Muscle layer of colon (tissue), 2 donors: Measurements from ENCODE around the gene LIX1L.

ENCODE experiments used
- H3K27ac ChIP-seq: one replicate; pipeline ENCODE4 v1.7.0; 2013; ENCODE audit warnings: low read depth, mild to moderate bottlenecking, low read length, moderate library complexity
- H3K27me3 ChIP-seq, 2 donors: one replicate each; pipeline ENCODE4 v1.7.0; 2013; ENCODE audit warnings: low read length in 2 of 2, mild to moderate bottlenecking in 2 of 2; ENCODE audit not compliant: insufficient read depth in 2 of 2, control insufficient read depth in 1 of 2
- H3K36me3 ChIP-seq: one replicate; pipeline ENCODE4 v1.7.0; 2013; ENCODE audit warnings: mild to moderate bottlenecking, low read length; ENCODE audit not compliant: insufficient read depth
- H3K4me1 ChIP-seq: one replicate; pipeline ENCODE4 v1.7.0; 2013; ENCODE audit warnings: mild to moderate bottlenecking, low read length; ENCODE audit not compliant: insufficient read depth
- H3K4me3 ChIP-seq, 2 donors: one replicate each; pipeline ENCODE4 v1.7.0; 2013; ENCODE audit warnings: low read length in 2 of 2, low read depth in 1 of 2, mild to moderate bottlenecking in 1 of 2, moderate library complexity in 1 of 2
- H3K9ac ChIP-seq: one replicate; pipeline ENCODE4 v1.7.0; 2013; ENCODE audit warnings: low read length
- H3K9me3 ChIP-seq: one replicate; pipeline ENCODE4 v1.7.0; 2013; ENCODE audit warnings: mild to moderate bottlenecking, low read length
- donor health status: abdominal sarcoma.
- donor health status: Adenocarcinoma of cecum.

Gene LIX1L

GRCh38 chr1:145993618-145994390 is 36.0 kb upstream of the LIX1L start:
- Histone ChIP-seq H3K36me3 (peaks cover 36% of the 10 kb centered on the region), H3K27ac (peak overlapping the region; percentile 98), H3K27me3 (no peaks in the 10 kb centered on the region), H3K4me1 (peaks cover 46% of the 10 kb centered on the region), H3K9ac (peak overlapping the region; percentile 99), H3K9me3 (no peaks in the 10 kb centered on the region), H3K4me3 (peak overlapping the region; percentile 80 to 99)

- Histone ChIP-seq H3K4me1 (peaks cover 39% of the 10 kb centered on the region), H3K9ac (peak overlapping the region; percentile 99), H3K36me3 (peaks cover 36% of the 10 kb centered on the region), H3K4me3 (peak overlapping the region; percentile 80 to 99), H3K27ac (peak overlapping the region; percentile 98), H3K27me3 (no peaks in the 10 kb centered on the region), H3K9me3 (no peaks in the 10 kb centered on the region)
These were observed 35.3 kb upstream of the LIX1L start for GRCh38 chr1:145992958-145993617.

- Histone ChIP-seq H3K9ac (peak overlapping the region; percentile 99), H3K27me3 (no peaks in the 10 kb centered on the region), H3K9me3 (no peaks in the 10 kb centered on the region), H3K4me1 (peaks cover 33% of the 10 kb centered on the region), H3K27ac (peak overlapping the region; percentile 98), H3K4me3 (peak overlapping the region; percentile 80 to 99), H3K36me3 (peaks cover 36% of the 10 kb centered on the region)
These were observed 34.7 kb upstream of the LIX1L start for GRCh38 chr1:145992502-145992936.

- Histone ChIP-seq H3K4me3 (peak overlapping the region in 1 of 2 donors; percentile 99), H3K27ac (peak overlapping the region; percentile 98), H3K4me1 (peaks cover 32% of the 10 kb centered on the region), H3K27me3 (no peaks in the 10 kb centered on the region), H3K9ac (no peak overlapping the region), H3K36me3 (peaks cover 36% of the 10 kb centered on the region), H3K9me3 (no peaks in the 10 kb centered on the region)
These were observed 34.1 kb upstream of the LIX1L start for GRCh38 chr1:145991735-145992412.

GRCh38 chr1:145990249-145990855 is 32.5 kb upstream of the LIX1L start:
- Histone ChIP-seq H3K36me3 (peaks cover 35% of the 10 kb centered on the region), H3K9me3 (no peaks in the 10 kb centered on the region), H3K4me1 (peaks cover 42% of the 10 kb centered on the region), H3K4me3 (no peak overlapping the region), H3K27me3 (no peaks in the 10 kb centered on the region), H3K27ac (peak overlapping the region; percentile 73), H3K9ac (no peak overlapping the region)

GRCh38 chr1:145988773-145989172 is 31.0 kb upstream of the LIX1L start:
- no peaks in the 10 kb centered on the region for H3K27me3 ChIP-seq
- peaks cover 20% of the 10 kb centered on the region for H3K36me3 ChIP-seq
- no peak overlapping the region for H3K9ac ChIP-seq
- H3K27ac ChIP-seq = peak overlapping the region; percentile 71
- H3K4me1 ChIP-seq = peaks cover 54% of the 10 kb centered on the region
- no peak overlapping the region for H3K4me3 ChIP-seq
- H3K9me3 ChIP-seq = no peaks in the 10 kb centered on the region

- Histone ChIP-seq H3K9ac (no peak overlapping the region), H3K9me3 (no peaks in the 10 kb centered on the region), H3K27me3 (no peaks in the 10 kb centered on the region), H3K4me3 (no peak overlapping the region), H3K27ac (no peak overlapping the region), H3K4me1 (peaks cover 57% of the 10 kb centered on the region), H3K36me3 (peaks cover 11% of the 10 kb centered on the region)
These were observed 30.1 kb upstream of the LIX1L start for GRCh38 chr1:145987926-145988325.

GRCh38 chr1:145986551-145986950 is 28.7 kb upstream of the LIX1L start:
- Histone ChIP-seq H3K4me1 (peaks cover 57% of the 10 kb centered on the region), H3K9me3 (no peaks in the 10 kb centered on the region), H3K27me3 (no peaks in the 10 kb centered on the region), H3K9ac (peak overlapping the region; percentile 23), H3K4me3 (no peak overlapping the region), H3K27ac (peak overlapping the region; percentile 86), H3K36me3 (no peaks in the 10 kb centered on the region)

GRCh38 chr1:145985502-145986439 is 28.0 kb upstream of the LIX1L start:
- Histone ChIP-seq H3K27ac (peak overlapping the region; percentile 86), H3K9ac (peak overlapping the region; percentile 50), H3K27me3 (no peaks in the 10 kb centered on the region), H3K9me3 (no peaks in the 10 kb centered on the region), H3K4me3 (peak overlapping the region in 1 of 2 donors; percentile 44), H3K36me3 (no peaks in the 10 kb centered on the region), H3K4me1 (peaks cover 59% of the 10 kb centered on the region)

- no peaks in the 10 kb centered on the region for H3K27me3 ChIP-seq
- H3K4me1 ChIP-seq = peaks cover 59% of the 10 kb centered on the region
- H3K9ac ChIP-seq = peak overlapping the region; percentile 50
- H3K36me3 ChIP-seq = no peaks in the 10 kb centered on the region
- peak overlapping the region; percentile 86 for H3K27ac ChIP-seq
- H3K4me3 ChIP-seq = peak overlapping the region in 1 of 2 donors; percentile 44
- no peaks in the 10 kb centered on the region for H3K9me3 ChIP-seq
These were observed 27.3 kb upstream of the LIX1L start for GRCh38 chr1:145985129-145985501.
